Astrocyte of the spinal cord (primary cell): ENCODE data around the gene MXRA8.

ENCODE experiments used
- DNase-seq: peaks from one replicate; pipeline ENCODE4 v3.0.0; 2011; ENCODE audit warnings: low read depth, low spot score
- H3K4me3 ChIP-seq: 2 replicates; pipeline ENCODE4 v1.5.1; 2011; ENCODE audit warnings: low read depth, mild to moderate bottlenecking, low read length, moderate library complexity
- in situ Hi-C: cut with HindIII; loops from 2 replicates; pipeline ENCODE4 v1.10.0; 2017; ENCODE audit warnings: low sequenced_read_pairs
- TF ChIP-seq, protein P1 (sequence below): IDR thresholded peaks from 2 replicates; pipeline ENCODE4 v1.5.1; 2012; ENCODE audit warnings: low read depth, mild to moderate bottlenecking, low read length, inconsistent platforms

The MXRA8 gene

DNA sequence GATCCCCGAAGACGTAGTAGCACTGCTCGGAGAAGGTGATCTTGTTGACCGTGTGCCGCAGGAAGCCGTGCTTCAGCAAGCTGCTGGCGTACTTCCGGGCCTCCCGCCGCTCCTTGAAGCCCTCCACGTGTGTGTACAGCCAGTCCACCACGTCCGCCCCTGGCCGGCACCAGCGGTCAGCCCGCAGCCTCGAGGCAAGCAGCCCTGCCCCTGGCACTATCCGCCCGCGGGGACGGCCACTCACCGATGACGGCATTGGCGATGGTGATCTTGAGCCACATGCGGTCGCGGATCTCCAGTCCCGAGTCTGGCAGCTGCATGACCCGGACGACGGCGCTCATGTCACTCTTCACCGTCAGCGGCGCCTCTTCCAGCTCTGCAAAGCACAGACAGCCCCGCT is 20.1 kb downstream of the MXRA8 start:
- no peak overlapping the region for H3K4me3 ChIP-seq
- DNase-seq, result no peak
- TF ChIP-seq, protein P1, sequence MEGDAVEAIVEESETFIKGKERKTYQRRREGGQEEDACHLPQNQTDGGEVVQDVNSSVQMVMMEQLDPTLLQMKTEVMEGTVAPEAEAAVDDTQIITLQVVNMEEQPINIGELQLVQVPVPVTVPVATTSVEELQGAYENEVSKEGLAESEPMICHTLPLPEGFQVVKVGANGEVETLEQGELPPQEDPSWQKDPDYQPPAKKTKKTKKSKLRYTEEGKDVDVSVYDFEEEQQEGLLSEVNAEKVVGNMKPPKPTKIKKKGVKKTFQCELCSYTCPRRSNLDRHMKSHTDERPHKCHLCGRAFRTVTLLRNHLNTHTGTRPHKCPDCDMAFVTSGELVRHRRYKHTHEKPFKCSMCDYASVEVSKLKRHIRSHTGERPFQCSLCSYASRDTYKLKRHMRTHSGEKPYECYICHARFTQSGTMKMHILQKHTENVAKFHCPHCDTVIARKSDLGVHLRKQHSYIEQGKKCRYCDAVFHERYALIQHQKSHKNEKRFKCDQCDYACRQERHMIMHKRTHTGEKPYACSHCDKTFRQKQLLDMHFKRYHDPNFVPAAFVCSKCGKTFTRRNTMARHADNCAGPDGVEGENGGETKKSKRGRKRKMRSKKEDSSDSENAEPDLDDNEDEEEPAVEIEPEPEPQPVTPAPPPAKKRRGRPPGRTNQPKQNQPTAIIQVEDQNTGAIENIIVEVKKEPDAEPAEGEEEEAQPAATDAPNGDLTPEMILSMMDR, result no peak
- in situ Hi-C loops, result no loop called here

DNA sequence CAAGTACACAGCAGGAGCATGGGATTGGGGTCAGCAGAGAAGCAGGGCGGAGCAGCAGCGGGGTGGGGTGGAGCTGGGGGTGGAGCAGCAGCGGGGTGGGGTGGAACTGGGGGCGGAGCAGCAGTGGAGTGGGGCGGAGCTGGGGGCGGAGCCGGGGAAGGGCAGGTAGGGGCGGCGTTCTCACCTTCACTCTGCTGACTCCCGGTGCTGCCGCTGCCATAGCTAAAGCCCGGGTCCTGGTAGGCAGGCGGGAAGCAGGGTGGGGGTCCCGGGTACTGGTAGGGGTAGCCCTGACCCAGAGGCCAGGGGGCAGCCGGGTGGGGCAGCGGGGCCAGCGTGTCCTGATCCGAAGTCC is 20.6 kb downstream of the MXRA8 start:
- TF ChIP-seq, protein P1, result no peak
- H3K4me3 ChIP-seq, result no peak overlapping the region
- in situ Hi-C loops, result no loop called here
- DNase-seq, result no peak

DNA sequence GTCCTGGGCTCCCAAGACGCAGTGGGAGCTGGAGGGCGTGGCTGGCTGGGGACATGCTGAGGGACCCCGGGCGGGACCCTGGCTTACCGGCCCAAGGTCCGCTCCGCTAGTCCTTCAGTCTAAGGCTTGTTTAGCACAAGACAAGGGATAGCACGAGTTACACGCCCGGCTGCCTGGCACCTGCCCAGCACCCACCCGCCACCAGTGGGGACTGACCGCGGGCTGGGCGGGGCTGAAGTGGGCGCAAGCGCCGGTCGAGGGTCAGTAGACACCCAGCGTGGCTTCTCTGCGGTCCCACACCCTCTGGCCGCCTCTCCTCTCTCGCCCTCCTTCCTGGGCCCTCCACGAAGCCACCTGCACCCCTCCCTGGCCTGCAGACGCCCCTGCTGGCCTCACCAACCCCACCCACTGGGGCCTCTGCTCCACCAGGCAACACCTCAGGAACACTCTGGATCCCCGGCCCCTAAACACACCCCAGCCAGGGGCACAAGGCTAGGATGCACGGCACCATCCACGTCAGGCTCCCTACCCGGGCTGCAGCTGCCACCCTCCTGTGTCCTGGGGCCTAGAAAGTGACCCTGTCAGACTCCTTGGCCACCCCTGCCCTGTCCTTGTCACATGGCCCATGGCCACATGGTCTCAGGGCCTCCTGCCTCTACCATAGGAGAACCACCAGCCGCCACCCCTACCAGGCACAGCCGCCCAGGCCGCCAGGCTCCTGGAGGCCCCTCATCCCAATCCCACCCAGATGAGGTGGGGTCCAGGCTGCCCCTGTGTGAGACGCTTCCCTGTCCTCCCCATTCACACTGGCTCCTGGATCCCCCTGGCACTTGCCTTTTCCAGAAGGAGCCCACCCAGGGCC is 21.2 kb downstream of the MXRA8 start:
- DNase-seq, result no peak
- in situ Hi-C loops, result no loop called here
- TF ChIP-seq, protein P1, result no peak
- H3K4me3 ChIP-seq, result no peak overlapping the region

DNA sequence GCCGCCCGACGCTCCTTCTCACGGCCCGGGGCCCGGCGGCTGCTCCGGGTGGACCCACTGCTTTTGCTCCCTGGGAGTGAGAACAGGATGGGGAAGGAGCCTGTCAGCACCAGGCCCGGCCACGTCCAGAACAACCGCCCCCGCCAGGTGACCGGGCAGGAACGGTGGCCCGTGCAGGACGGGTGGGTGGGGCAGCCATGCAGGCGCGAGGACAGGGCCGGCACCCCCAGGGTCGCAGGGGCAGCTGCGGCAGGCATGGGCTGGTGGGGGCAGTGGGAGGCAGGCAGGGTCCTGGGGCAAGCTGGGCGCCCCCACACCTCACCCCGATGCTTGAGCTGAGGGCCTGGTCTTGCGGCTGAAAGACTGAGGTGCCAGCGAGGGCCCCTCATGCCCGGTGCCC is 21.9 kb downstream of the MXRA8 start:
- no peak overlapping the region for H3K4me3 ChIP-seq
- TF ChIP-seq, protein P1, result no peak
- no peak for DNase-seq
- in situ Hi-C loops, result no loop called here

DNA sequence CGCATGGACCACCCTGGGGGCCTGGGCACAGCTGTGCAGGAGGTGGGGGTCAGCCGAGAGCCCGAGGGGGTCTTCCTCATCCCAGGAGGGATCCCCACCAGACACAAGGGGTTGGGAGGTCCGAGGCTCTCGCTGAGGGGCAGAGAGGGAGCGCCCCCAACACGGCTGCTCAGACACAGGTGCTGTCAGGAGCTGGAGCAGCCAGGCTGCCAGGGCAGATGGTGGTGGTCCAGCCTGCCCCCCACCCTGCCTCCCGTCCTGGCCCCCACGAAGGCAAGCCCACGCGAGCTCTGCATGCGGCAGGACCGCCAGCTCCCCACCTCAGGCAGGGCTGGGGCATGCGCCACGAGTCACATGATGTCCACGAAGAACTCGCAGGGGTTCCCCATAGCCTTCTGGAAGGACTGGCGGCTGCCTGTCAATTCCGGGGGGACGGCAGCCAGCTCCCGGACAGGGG is 22.5 kb downstream of the MXRA8 start:
- in situ Hi-C loops, result no loop called here
- DNase-seq, result no peak
- TF ChIP-seq, protein P1, result no peak
- H3K4me3 ChIP-seq, result no peak overlapping the region

DNA sequence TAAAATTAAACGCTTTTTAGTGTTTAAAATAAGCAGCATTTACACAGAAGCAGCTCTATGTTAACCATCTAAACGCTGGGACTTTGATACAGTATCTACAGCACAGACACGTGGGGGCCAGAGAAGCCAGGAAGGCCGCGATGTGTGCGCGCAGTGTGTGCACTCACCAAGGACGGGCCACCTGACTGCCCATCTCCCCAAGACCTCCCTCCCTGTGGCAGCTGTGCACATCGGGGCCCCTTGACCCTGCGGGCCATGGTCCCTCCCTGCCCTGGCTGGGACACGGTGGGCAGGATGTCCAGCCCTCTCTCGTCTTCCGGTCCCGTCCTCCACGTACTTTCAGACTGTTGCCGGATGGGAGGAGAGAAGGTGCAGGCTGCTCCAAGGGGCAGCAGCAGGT is 23.1 kb downstream of the MXRA8 start:
- no peak for DNase-seq
- in situ Hi-C loops, result no loop called here
- no peak overlapping the region for H3K4me3 ChIP-seq
- TF ChIP-seq, protein P1, result no peak
